Loucy (cell line): ENCODE data around the gene PRKCQ.

Experiments
- EZH2phosphoT487 ChIP-seq: fragments of 200-600 bp; IDR thresholded peaks from 2 replicates; pipeline ENCODE4 v1.6.1; 2018; ENCODE audit warnings: antibody characterized with exemption, mild to moderate bottlenecking, moderate library complexity, borderline replicate concordance
- TF ChIP-seq, protein P1 (sequence below): fragments of 200-600 bp; sonication (generic); conservative IDR thresholded peaks from 2 replicates; pipeline ENCODE4 v1.5.1; 2014; ENCODE audit warnings: mild to moderate bottlenecking, antibody characterized with exemption, low read length

DNA sequence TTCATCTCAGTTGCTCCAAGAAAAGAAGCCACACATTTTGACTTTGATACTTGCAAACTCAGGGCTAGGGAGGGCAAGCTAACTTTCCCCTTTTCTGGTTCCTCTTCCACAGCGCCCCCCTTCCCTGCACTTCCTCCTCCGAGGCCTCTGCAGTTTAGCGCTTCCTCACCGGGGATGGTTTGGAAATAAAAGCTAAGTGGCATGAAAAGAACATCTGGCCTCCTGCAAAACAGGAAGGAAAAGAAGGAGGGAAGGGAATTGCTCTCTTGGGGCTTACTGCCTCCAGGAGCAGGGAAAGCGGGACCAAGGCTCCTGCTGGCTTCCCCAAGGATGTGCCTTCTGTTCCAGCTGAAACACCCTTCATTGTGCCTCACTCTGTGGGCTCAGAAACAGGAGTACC lies 42.3 kb downstream of the PRKCQ start:
- TF ChIP-seq, protein P1, sequence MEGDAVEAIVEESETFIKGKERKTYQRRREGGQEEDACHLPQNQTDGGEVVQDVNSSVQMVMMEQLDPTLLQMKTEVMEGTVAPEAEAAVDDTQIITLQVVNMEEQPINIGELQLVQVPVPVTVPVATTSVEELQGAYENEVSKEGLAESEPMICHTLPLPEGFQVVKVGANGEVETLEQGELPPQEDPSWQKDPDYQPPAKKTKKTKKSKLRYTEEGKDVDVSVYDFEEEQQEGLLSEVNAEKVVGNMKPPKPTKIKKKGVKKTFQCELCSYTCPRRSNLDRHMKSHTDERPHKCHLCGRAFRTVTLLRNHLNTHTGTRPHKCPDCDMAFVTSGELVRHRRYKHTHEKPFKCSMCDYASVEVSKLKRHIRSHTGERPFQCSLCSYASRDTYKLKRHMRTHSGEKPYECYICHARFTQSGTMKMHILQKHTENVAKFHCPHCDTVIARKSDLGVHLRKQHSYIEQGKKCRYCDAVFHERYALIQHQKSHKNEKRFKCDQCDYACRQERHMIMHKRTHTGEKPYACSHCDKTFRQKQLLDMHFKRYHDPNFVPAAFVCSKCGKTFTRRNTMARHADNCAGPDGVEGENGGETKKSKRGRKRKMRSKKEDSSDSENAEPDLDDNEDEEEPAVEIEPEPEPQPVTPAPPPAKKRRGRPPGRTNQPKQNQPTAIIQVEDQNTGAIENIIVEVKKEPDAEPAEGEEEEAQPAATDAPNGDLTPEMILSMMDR = 0 out of 2 replicates have a peak, but pooled peaks have one; percentile 15
- no peak for TF ChIP-seq EZH2phosphoT487
